NT2/D1 (cell line): ENCODE data around the gene PLD1.
"Not testable (repeated sequence)": the region's sequence is repeated elsewhere in the genome, so short reads cannot be mapped to it uniquely, and the experiment has no call there.

Source experiments
- DNase-seq: peaks from one replicate; pipeline ENCODE4 v3.0.0-alpha.2; 2011; ENCODE audit warnings: low read depth, low spot score
- H3K27me3 ChIP-seq: 2 replicates; pipeline ENCODE4 v1.6.0; 2011; ENCODE audit warnings: mild to moderate bottlenecking; ENCODE audit not compliant: insufficient read length, insufficient read depth
- H3K36me3 ChIP-seq: 2 replicates; pipeline ENCODE4 v1.6.1; 2011; ENCODE audit warnings: mild to moderate bottlenecking, low read length, mixed read lengths; ENCODE audit not compliant: insufficient read depth, insufficient read length
- H3K4me1 ChIP-seq: 2 replicates; pipeline ENCODE4 v1.5.1; 2011; ENCODE audit not compliant: insufficient read depth, insufficient read length
- H3K4me3 ChIP-seq: 2 replicates; pipeline ENCODE4 v1.5.1; 2011; ENCODE audit warnings: low read depth; ENCODE audit not compliant: insufficient read length
- H3K9ac ChIP-seq: 2 replicates; pipeline ENCODE4 v1.6.0; 2011; ENCODE audit warnings: low read depth; ENCODE audit not compliant: insufficient read length
- H3K9me3 ChIP-seq: 2 replicates; pipeline ENCODE4 v1.5.1; 2011; ENCODE audit warnings: mild to moderate bottlenecking, low read length; ENCODE audit not compliant: insufficient read depth
- SUZ12 ChIP-seq: IDR thresholded peaks from 2 replicates; pipeline ENCODE4 v1.6.1; 2011; ENCODE audit not compliant: insufficient read length, insufficient read depth; ENCODE audit errors: extremely low read depth
- YY1 ChIP-seq: IDR thresholded peaks from 2 replicates; pipeline ENCODE4 v1.6.1; 2011; ENCODE audit not compliant: insufficient read length, insufficient read depth
- ZNF274 ChIP-seq: IDR thresholded peaks from 2 replicates; pipeline ENCODE4 v1.6.1; 2011; ENCODE audit warnings: mild to moderate bottlenecking, low read depth, low read length

The PLD1 gene

GRCh38 chr3:171809861-171810628 is at the start of gene PLD1:
Gene PLD1 (minus strand): TSS chr3:171810483. CDS start chr3:171738051, 72,432 bp downstream.
- TF ChIP-seq ZNF274 (no peak), SUZ12 (peak; percentile 49), YY1 (no peak)
- peak within 1 kb of the TSS; percentile 76 for H3K4me3 ChIP-seq
- H3K4me1 ChIP-seq, result peaks cover 3% of the 10 kb centered on the region
- no peaks in the 10 kb centered on the region for H3K36me3 ChIP-seq
- H3K27me3 ChIP-seq, result peaks cover 30% of the 10 kb centered on the region
- peak within 1 kb of the TSS; percentile 79 for H3K9ac ChIP-seq
- no peak for DNase-seq
- no peaks in the 10 kb centered on the region for H3K9me3 ChIP-seq

GRCh38 chr3:171858770-171859169 is 48.5 kb upstream of the PLD1 start:
- peaks cover 36% of the 10 kb centered on the region for H3K9me3 ChIP-seq
- DNase-seq, H3K27me3 ChIP-seq, H3K4me3 ChIP-seq, H3K4me1 ChIP-seq, H3K36me3 ChIP-seq, H3K9ac ChIP-seq: not testable (repeated sequence)

- H3K9me3 ChIP-seq, result peaks cover 48% of the 10 kb centered on the region
- no peak overlapping the region for H3K4me3 ChIP-seq
- no peaks in the 10 kb centered on the region for H3K36me3 ChIP-seq
- DNase-seq, result no peak
- no peaks in the 10 kb centered on the region for H3K4me1 ChIP-seq
- TF ChIP-seq ZNF274 (no peak), YY1 (no peak), SUZ12 (no peak)
- no peaks in the 10 kb centered on the region for H3K27me3 ChIP-seq
- no peak overlapping the region for H3K9ac ChIP-seq
These were observed 44.5 kb upstream of the PLD1 start for GRCh38 chr3:171854649-171855305.

- Histone ChIP-seq H3K36me3 (no peaks in the 10 kb centered on the region), H3K4me1 (no peaks in the 10 kb centered on the region), H3K9me3 (peaks cover 41% of the 10 kb centered on the region), H3K4me3 (no peak overlapping the region), H3K9ac (no peak overlapping the region), H3K27me3 (no peaks in the 10 kb centered on the region)
- TF ChIP-seq ZNF274, result no peak
- TF ChIP-seq SUZ12, result no peak
- TF ChIP-seq YY1, result no peak
- no peak for DNase-seq
These were observed 41.4 kb upstream of the PLD1 start for GRCh38 chr3:171851660-171852058.

- DNase-seq, result no peak
- Histone ChIP-seq H3K9ac (no peak overlapping the region), H3K27me3 (no peaks in the 10 kb centered on the region), H3K4me1 (no peaks in the 10 kb centered on the region), H3K9me3 (peaks cover 36% of the 10 kb centered on the region), H3K4me3 (no peak overlapping the region), H3K36me3 (no peaks in the 10 kb centered on the region)
- no peak for TF ChIP-seq SUZ12
These were observed 40.8 kb upstream of the PLD1 start for GRCh38 chr3:171850960-171851659.

GRCh38 chr3:171850320-171850959 is 40.2 kb upstream of the PLD1 start:
- Histone ChIP-seq H3K4me3 (no peak overlapping the region), H3K9ac (no peak overlapping the region), H3K27me3 (no peaks in the 10 kb centered on the region), H3K36me3 (no peaks in the 10 kb centered on the region), H3K9me3 (peaks cover 29% of the 10 kb centered on the region), H3K4me1 (no peaks in the 10 kb centered on the region)
- DNase-seq, result no peak
- no peak for TF ChIP-seq ZNF274
- no peak for TF ChIP-seq YY1
- TF ChIP-seq SUZ12, result no peak

GRCh38 chr3:171849617-171850319 is 39.5 kb upstream of the PLD1 start:
- Histone ChIP-seq H3K27me3 (no peaks in the 10 kb centered on the region), H3K9me3 (peaks cover 22% of the 10 kb centered on the region), H3K4me3 (no peak overlapping the region), H3K4me1 (no peaks in the 10 kb centered on the region), H3K9ac (no peak overlapping the region), H3K36me3 (no peaks in the 10 kb centered on the region)
- no peak for TF ChIP-seq YY1
- TF ChIP-seq ZNF274, result no peak
- TF ChIP-seq SUZ12, result no peak
- no peak for DNase-seq
